ENCODE results near the gene ZNF385A.

DNA sequence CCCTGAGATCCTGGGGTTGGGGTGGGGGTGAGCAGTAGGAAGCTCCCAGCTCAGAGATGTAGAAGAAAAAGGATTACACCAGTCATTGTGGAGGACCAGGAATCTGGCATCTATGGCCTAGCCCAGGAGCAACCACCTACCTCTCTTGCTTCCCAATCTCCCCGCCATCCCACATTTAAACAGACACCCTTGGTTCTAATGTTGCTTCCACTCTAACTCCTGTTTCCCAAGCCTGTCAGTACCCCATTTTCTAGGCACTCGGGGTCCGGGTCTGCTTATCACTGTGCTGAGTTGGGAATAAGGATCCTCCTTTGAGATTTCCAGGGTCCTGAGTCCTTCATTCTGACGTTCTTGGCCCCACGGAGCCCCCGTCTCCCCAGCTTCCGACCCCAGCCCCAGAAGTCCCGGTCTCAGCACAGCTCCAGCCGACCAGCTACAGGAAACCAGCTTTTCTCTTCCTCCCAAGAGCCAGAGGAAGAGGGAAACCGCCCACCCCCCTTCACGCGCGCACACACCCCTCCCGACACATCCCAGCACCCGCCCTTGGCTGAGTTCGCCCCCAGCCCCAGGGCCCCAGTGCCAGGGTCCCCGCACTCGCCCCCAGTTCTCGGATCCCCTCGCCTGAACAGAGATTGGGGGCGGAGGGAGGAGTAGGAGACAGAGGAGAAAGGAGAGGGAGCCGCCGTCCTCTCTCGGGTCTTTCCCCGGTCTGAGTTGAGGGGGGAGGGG is 33.3 kb upstream of the ZNF385A start:
- TF ChIP-seq XBP1 (CRISPR knock-in tag; IDR thresholded peaks at IDR 0.05) (no peak), FOSL1 (CRISPR knock-in tag; IDR thresholded peaks at IDR 0.05; ENCODE audit: borderline replicate concordance) (no peak), EP300 (IDR thresholded peaks at IDR 0.05; ENCODE audit: low read depth in 2 of 2, low read length in 2 of 2) (no peak), EP300 (CRISPR knock-in tag; IDR thresholded peaks at IDR 0.05; ENCODE audit: borderline replicate concordance) (no peak), NFKB2 (CRISPR knock-in tag; IDR thresholded peaks at IDR 0.05; ENCODE audit: borderline replicate concordance) (no peak), ZNF670 (CRISPR knock-in tag; IDR thresholded peaks at IDR 0.05; ENCODE audit: borderline replicate concordance) (no peak)

All from HepG2 (cell line).